Spinal cord (tissue), 10 donors: ENCODE measurements around the gene UPK2. TPM values are rescaled to one million over a fixed set of nuclear protein-coding genes. Genes with fewer than 3 reads are reported as not detected.
"Not testable (repeated sequence)": the region's sequence is repeated elsewhere in the genome, so short reads cannot be mapped to it uniquely, and the experiment has no call there.

Source experiments
- DNase-seq, 6 donors: peaks; one replicate each; pipeline versions ENCODE4 v3.0.0 to v3.0.0-alpha.2; 2013 to 2015; ENCODE audit warnings: low spot score in 6 of 6, low read depth in 4 of 6
- H3K27ac ChIP-seq: one replicate; pipeline ENCODE4 v1.5.1; 2013; ENCODE audit warnings: low read depth, low read length, control low read depth
- H3K27me3 ChIP-seq: one replicate; pipeline ENCODE4 v1.6.1; 2013; ENCODE audit warnings: low read length; ENCODE audit not compliant: control insufficient read depth, insufficient read depth
- H3K36me3 ChIP-seq: one replicate; pipeline ENCODE4 v1.6.1; 2013; ENCODE audit warnings: low read length; ENCODE audit not compliant: control insufficient read depth, insufficient read depth
- H3K4me1 ChIP-seq: one replicate; pipeline ENCODE4 v1.6.1; 2013; ENCODE audit warnings: low read length; ENCODE audit not compliant: control insufficient read depth, insufficient read depth
- H3K4me3 ChIP-seq: one replicate; pipeline ENCODE4 v1.5.1; 2013; ENCODE audit warnings: low read depth, low read length, control low read depth
- H3K9me3 ChIP-seq: one replicate; pipeline ENCODE4 v1.6.1; 2013; ENCODE audit warnings: low read length; ENCODE audit not compliant: control insufficient read depth, insufficient read depth
- WGBS: methylation state at CpG from one replicate; pipeline ENCODE4 v1.1.5; 2013; ENCODE audit warnings: missing lambda C conversion rate; ENCODE audit not compliant: insufficient coverage; 5-methylcytosine and 5-hydroxymethylcytosine counted together
- polyA plus RNA-seq, 2 donors: library from polyadenylated mRNA; unstranded; fragments of 120-200 nt; gene quantifications; one replicate each; pipeline ENCODE4 v1.2.1, GENCODE V29; 2013; ENCODE audit not compliant: insufficient read length in 2 of 2
- total RNA-seq, 2 donors: library from RNA; depleted of rRNA in 1 of 2; stranded (reverse); fragments of 120-200 nt in 1 of 2; fragments of >200 nt in 1 of 2; gene quantifications; one replicate each; pipeline versions ENCODE4 v1.2.3 to v1.2.4, GENCODE V29; 2013 to 2014
- donor health status: healthy.

Gene UPK2
- total and polyA plus RNA-seq, 4 donors, result 0.17 to 3.5 (median 3.3) TPM; not detected in 1

- Histone ChIP-seq H3K4me3 (no peak overlapping the region), H3K27ac (no peak overlapping the region), H3K36me3 (no peaks in the 10 kb centered on the region), H3K4me1 (peaks cover 25% of the 10 kb centered on the region), H3K27me3 (no peaks in the 10 kb centered on the region), H3K9me3 (no peaks in the 10 kb centered on the region)
- no peak for DNase-seq
- 83% methylated on average over 10 of the region's 11 CpGs for WGBS
Observed at GRCh38 chr11:118957549-118957948, 1.5 kb downstream of the UPK2 start.

- no peak overlapping the region for H3K27ac ChIP-seq
- no peaks in the 10 kb centered on the region for H3K36me3 ChIP-seq
- WGBS, result 90% methylated on average over 8 of the region's 8 CpGs
- H3K27me3 ChIP-seq, result no peaks in the 10 kb centered on the region
- H3K4me1 ChIP-seq, result peaks cover 25% of the 10 kb centered on the region
- no peak overlapping the region for H3K4me3 ChIP-seq
- H3K9me3 ChIP-seq, result no peaks in the 10 kb centered on the region
- no peak for DNase-seq
Observed at GRCh38 chr11:118957968-118958367, 1.9 kb downstream of the UPK2 start.

GRCh38 chr11:118958577-118958976 lies 2.5 kb downstream of the UPK2 start:
- no peak for DNase-seq
- Histone ChIP-seq H3K27me3 (no peaks in the 10 kb centered on the region), H3K4me1 (peaks cover 25% of the 10 kb centered on the region), H3K36me3 (no peaks in the 10 kb centered on the region), H3K9me3 (no peaks in the 10 kb centered on the region), H3K4me3 (no peak overlapping the region), H3K27ac (no peak overlapping the region)
- 89% methylated on average over 1 of the region's 2 CpGs for WGBS

- H3K27me3 ChIP-seq, result no peaks in the 10 kb centered on the region
- DNase-seq, result no peak
- WGBS, result 86% methylated on average over 4 of the region's 5 CpGs
- H3K27ac ChIP-seq, result no peak overlapping the region
- H3K4me3 ChIP-seq, result no peak overlapping the region
- H3K4me1 ChIP-seq, result peaks cover 9% of the 10 kb centered on the region
- H3K9me3 ChIP-seq, result no peaks in the 10 kb centered on the region
- H3K36me3 ChIP-seq, result no peaks in the 10 kb centered on the region
Observed at GRCh38 chr11:118961189-118961588, 5.1 kb downstream of the UPK2 start.

- Histone ChIP-seq H3K9me3 (no peaks in the 10 kb centered on the region), H3K4me3 (no peak overlapping the region), H3K27me3 (no peaks in the 10 kb centered on the region), H3K36me3 (no peaks in the 10 kb centered on the region), H3K4me1 (peaks cover 5% of the 10 kb centered on the region), H3K27ac (no peak overlapping the region)
- WGBS, result 71% methylated on average over 8 of the region's 11 CpGs
- no peak for DNase-seq
Observed at GRCh38 chr11:118961591-118961990, 5.5 kb downstream of the UPK2 start.

GRCh38 chr11:118969508-118969907 lies 13.4 kb downstream of the UPK2 start:
- DNase-seq, H3K4me1 ChIP-seq, H3K27ac ChIP-seq, H3K4me3 ChIP-seq, H3K36me3 ChIP-seq, H3K9me3 ChIP-seq, H3K27me3 ChIP-seq: not testable (repeated sequence)
- WGBS, result no CpG with 5 or more reads among the region's 2 CpGs

GRCh38 chr11:118971646-118972045 lies 15.5 kb downstream of the UPK2 start, which contains the start of gene FOXR1:
Gene FOXR1, plus strand, starts transcription at chr11:118971761. Its CDS starts 171 bp downstream, at chr11:118971932.
- no peak for DNase-seq
- Histone ChIP-seq H3K36me3 (no peaks in the 10 kb centered on the region), H3K27ac (no peak within 1 kb of the TSS), H3K4me1 (no peaks in the 10 kb centered on the region), H3K9me3 (no peaks in the 10 kb centered on the region), H3K4me3 (no peak within 1 kb of the TSS), H3K27me3 (peaks cover 7% of the 10 kb centered on the region)
- WGBS, result 28% methylated on average over 26 of the region's 33 CpGs

GRCh38 chr11:118973985-118974384 lies 17.9 kb downstream of the UPK2 start:
- H3K9me3 ChIP-seq, result no peaks in the 10 kb centered on the region
- WGBS, result 100% methylated on average over 2 of the region's 2 CpGs
- H3K36me3 ChIP-seq, result no peaks in the 10 kb centered on the region

GRCh38 chr11:118975771-118976709 lies 19.9 kb downstream of the UPK2 start:
- 85% methylated on average over 8 of the region's 15 CpGs for WGBS

More at GRCh38 chr11:118973985-118974384, 17.9 kb downstream of the UPK2 start:
- peaks cover 3% of the 10 kb centered on the region for H3K4me1 ChIP-seq
- H3K27me3 ChIP-seq, result peaks cover 7% of the 10 kb centered on the region
- H3K4me3 ChIP-seq, result no peak overlapping the region
- DNase-seq, result no peak
- no peak overlapping the region for H3K27ac ChIP-seq

GRCh38 chr11:118979434-118979833 lies 23.3 kb downstream of the UPK2 start:
- DNase-seq, result peak in 1 of 6 donors; percentile 3
- Histone ChIP-seq H3K9me3 (no peaks in the 10 kb centered on the region), H3K4me3 (no peak overlapping the region), H3K27me3 (peaks cover 2% of the 10 kb centered on the region), H3K27ac (no peak overlapping the region), H3K4me1 (peaks cover 17% of the 10 kb centered on the region), H3K36me3 (no peaks in the 10 kb centered on the region)
- 9% methylated on average over 9 of the region's 9 CpGs for WGBS

More at GRCh38 chr11:118975771-118976709, 19.9 kb downstream of the UPK2 start:
- Histone ChIP-seq H3K9me3 (no peaks in the 10 kb centered on the region), H3K36me3 (no peaks in the 10 kb centered on the region), H3K4me3 (no peak overlapping the region), H3K27ac (no peak overlapping the region), H3K4me1 (peaks cover 17% of the 10 kb centered on the region), H3K27me3 (peaks cover 6% of the 10 kb centered on the region)
- DNase-seq, result no peak
